Activated effector memory CD4-positive, alpha-beta T cell treated with Interleukin-2 at 50 U/mL for 16 hours (primary cell): ENCODE measurements around the gene ETV6.

ENCODE experiments used
- DNase-seq: peaks from one replicate; pipeline ENCODE4 v3.0.0-alpha.2; 2020

ETV6 gene

GRCh38 chr12:11648514-11649412 is 711 bp upstream of the ETV6 start:
- peak; percentile 44 for DNase-seq

DNA sequence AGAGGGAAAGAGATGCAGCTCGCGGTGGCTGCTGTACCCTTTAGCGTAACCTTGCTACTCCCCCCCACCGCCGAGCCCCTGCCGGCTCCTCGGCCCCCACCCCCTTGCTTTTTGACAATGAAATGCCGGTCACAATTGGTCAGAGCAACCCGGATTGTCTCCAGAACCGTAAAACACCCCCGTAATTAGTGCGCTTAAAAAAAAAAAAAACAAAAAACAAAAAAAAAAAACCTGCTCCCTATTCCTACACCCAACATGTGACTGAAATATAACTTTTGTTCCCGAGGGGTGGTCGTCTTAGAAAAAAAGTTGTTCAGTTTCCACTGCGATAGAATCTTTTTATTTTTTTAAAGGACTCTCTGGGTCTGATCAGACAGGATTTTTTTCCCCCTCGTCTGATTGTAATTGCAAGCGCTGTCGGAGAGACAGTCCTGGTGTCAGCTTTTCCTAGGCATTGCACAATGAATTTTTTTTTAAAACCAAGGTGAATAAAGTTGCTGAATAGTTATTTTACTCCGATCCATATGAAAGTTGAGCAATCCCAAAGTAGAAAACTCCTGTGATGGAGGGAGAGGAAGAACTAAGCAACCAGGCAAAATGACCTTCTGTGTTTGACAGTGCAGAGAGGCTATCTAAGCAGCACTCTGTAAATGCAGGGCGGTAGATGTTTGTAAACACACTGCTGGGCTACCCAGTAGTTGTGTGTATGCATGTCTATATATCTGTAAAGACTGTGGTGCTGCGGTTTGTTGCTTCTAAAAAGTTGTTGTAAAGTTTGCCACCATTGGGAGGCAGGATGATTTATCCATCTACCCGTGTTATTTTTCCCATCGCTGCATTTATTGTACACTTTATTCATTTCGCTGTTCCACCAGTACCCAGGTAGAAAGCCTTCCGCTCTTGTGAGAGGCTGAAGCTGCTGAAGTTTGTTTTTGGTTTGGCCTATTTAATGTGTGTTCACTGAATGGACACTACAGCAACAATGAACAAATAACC is 1.1 kb downstream of the ETV6 start:
- no peak for DNase-seq

GRCh38 chr12:11651381-11651780 is 1.9 kb downstream of the ETV6 start:
- DNase-seq, result no peak

GRCh38 chr12:11651785-11652184 is 2.3 kb downstream of the ETV6 start:
- DNase-seq, result no peak

DNA sequence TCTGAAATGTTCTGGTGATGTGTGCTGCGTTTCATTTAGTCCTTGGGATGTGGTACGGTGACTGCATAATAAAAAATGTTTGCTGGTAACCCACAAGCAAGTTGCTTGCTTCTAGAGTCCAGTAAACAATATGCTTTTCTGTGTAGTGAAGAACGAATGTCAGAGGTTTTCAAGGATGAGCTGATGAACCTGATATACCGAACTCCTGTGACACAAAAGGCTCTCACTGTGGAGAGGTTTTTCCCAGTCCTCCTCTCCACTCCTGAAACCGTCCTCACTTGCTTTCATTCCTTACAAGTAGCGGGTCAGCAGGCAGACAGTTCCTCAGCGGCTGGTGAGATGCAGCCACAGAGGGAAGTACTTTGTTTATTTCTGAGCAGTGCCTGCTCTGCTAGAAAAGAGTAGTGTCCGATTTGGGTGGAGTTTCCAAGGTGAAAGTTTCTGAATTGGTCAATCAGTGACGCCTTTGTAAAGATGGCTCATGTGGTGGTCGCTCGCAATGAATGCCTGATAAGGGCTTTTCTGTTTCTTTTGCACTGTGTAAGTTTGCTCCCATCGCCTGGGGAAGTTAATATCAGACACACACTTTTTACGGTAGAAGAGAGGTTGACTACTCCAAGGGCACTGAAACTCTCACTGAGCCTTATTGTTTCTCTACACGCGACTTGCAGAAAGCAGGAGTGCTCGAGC is 3.0 kb downstream of the ETV6 start:
- DNase-seq, result no peak

DNA sequence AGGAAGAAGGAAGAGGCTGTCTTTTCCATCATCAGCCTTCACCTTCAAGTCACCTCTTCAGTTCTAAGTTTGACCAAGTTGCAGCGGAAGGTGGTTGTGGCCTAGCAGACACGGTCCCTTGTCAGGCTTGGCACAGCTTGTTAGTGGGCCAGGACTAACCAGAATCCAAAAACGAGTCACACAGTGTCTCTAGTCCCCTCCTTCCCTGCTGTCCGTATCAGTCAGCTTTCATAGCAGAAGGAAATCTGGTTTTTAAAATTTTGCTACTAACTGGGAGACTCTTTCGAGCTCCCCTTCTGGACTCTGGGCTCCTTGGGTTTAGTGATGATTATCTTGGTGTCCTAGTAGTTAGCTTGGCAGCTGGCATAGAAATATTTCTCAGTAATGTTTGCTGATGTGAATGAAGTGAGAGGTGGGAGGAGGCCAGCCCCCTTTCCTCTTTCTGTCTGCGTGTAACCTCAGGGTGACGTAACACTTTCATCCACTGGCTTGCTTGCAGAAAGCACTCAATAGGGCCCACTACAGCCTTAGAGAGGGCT is 3.8 kb downstream of the ETV6 start:
- DNase-seq, result no peak

DNA sequence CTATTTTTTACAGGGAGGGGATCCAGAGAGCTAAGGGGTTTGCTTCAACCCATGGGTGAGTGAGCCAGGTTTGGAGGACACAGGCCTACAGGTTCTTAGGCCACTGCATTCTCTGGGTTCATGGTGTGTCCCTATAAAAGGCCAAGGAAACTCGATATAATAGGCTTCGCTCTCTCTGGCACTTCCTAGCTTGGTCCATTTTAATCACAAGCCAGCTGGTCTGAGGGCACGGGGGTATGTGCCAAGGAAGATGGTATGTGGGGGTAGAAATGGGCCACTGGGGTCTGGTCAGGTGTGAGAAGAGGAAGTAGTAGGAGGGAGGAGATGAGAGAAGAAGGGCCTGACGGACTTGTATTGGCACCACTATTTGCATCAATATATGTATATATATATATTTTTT is 4.9 kb downstream of the ETV6 start:
- no peak for DNase-seq

DNA sequence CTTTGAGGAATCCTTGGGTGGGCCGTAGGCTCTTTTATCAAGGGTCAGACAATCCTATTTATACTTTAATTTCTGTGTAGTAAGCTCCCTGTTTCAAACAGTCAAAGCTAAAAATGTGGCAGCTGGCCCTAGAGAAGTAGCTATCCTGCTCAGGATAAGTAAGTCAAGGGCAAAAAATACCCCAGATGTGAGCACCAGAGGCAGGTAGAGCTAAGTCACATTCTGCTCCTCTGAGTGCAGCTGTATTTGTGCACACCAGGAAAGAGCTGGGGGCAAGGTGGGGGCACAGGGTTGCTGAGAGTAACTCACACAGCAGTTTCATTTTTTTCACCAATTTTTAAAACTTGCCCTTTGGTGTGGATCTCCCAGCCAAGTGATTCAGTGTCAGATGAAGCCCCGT is 5.3 kb downstream of the ETV6 start:
- DNase-seq, result no peak

- no peak for DNase-seq
These were observed 6.4 kb downstream of the ETV6 start for GRCh38 chr12:11655842-11656241.

- DNase-seq, result no peak
These were observed 7.1 kb downstream of the ETV6 start for GRCh38 chr12:11656550-11656949.

GRCh38 chr12:11657511-11657910 is 8.0 kb downstream of the ETV6 start:
- no peak for DNase-seq

- no peak for DNase-seq
These were observed 9.3 kb downstream of the ETV6 start for GRCh38 chr12:11658791-11659190.

DNA sequence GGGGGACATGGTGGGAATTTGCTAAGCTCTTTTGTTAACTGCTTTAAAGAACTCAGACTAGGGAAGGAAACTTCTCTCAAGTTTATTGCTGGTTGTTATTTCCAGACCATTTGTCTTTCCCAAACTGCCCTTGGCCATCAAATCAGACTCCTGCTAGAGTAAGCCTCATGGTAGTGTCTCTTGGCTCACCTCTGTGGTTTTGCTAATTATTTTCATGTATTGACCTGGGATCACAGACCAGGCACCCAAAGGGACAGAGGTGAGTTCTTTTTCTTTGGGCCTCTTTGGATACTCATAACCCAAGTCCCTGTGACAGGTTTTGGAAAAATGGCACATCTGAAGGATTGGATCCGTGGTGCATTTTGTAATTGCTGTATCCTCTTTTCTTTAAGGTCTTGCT is 11.2 kb downstream of the ETV6 start:
- no peak for DNase-seq

GRCh38 chr12:11661491-11662089 is 12.1 kb downstream of the ETV6 start:
- DNase-seq, result no peak

DNA sequence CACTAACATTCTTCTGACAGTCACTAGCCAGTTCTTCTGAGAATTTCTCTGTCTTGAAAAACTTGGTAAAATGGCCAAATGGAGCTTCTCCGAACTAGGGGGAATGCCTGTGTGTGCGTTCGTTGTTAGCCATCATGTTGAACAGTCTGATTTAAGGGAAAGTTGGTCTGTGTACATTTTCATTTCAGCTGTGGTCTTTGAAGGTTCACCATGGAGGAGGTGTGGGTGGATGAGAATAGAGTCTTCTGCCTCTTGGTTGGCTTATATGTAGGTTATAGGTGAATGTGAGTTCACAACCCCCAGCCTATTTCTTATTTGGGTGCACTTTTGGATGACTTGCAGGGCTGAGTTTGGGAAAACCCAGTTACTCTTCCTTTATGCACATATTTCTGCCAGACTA is 12.9 kb downstream of the ETV6 start:
- no peak for DNase-seq

GRCh38 chr12:11663130-11663529 is 13.7 kb downstream of the ETV6 start:
- no peak for DNase-seq

GRCh38 chr12:11664101-11664500 is 14.6 kb downstream of the ETV6 start:
- no peak for DNase-seq

GRCh38 chr12:11666131-11667050 is 16.9 kb downstream of the ETV6 start:
- DNase-seq, result no peak

DNA sequence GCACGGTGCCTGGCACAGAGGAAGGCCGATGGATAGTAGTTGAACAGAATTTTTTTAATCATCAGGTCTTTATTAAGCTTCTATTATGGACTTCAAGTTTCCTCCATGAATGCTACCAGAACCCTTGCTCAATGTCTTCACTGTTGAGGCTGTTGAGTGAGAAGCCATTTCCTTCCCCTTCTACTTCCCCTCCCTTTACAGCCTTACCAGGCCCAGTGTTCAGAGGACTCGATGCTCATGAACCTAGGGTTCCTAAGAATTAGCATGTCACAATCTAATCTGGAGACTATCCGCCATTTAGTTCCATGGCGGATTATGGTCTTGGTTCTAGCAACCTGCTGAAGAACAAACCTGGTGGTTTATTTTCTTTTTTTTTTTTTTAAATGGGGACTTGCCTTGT is 17.7 kb downstream of the ETV6 start:
- DNase-seq, result no peak

DNA sequence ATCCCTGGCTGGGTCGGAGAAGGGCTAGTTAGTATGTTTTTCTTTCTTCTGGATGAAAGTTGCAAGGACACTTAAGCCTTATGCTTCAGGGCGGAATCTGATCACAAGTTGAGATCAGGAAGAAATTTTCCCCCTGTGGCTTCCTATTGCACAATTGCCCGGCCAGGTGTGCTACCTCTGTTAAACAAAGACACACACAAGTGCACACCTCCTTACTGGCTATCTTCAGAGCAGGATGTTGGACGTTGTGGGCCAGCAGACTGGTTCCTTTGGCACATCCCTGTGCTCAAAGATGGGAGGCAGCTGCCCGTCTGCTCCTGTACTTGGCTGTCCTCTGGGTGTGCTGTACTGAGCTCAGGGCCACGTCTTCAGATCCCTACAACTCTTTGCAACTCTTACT is 19.1 kb downstream of the ETV6 start:
- no peak for DNase-seq

DNA sequence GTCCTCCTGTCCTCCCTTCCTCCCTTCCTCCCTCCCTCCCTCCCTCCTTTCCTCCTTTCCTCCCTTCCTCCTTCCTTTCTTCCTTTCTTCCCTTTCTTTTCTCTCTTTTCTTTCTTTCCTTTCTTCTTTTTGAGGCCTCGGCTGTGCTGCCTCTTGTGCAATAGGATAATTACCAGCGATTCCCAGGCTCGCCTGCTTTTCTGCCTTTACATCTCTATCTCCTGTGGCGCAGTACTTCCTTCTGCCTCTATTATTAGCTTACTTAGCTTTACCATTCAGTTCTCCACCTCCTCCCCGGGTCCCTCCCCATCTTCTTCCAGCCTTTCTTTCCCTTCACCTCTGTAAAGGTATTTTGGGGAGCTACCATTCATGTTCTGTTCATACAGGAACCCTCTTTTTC is 19.9 kb downstream of the ETV6 start:
- DNase-seq, result no peak
